GM12878 (cell line): ENCODE measurements around the gene GIMAP2. TPM values are rescaled to one million over a fixed set of nuclear protein-coding genes. Genes with fewer than 3 reads are reported as not detected.
A peak's percentile ranks its signal among the peaks of the same experiment; 100 is the strongest.

Source experiments
- ATF3 ChIP-seq: IDR thresholded peaks from 2 replicates; pipeline ENCODE4 v1.6.1; 2011; ENCODE audit warnings: low read depth, mild to moderate bottlenecking, low read length, moderate library complexity, borderline replicate concordance; ENCODE audit errors: extremely low read depth
- KLF5 ChIP-seq: fragments of 450-650 bp; IDR thresholded peaks from 2 replicates; pipeline ENCODE4 v1.6.1; 2014; ENCODE audit warnings: mild to moderate bottlenecking; ENCODE audit not compliant: partially characterized antibody
- PKNOX1 ChIP-seq: fragments of 450-650 bp; IDR thresholded peaks from 2 replicates; pipeline ENCODE4 v1.6.1; 2016; ENCODE audit warnings: mild to moderate bottlenecking
- REST ChIP-seq: IDR thresholded peaks from 2 replicates; pipeline ENCODE4 v1.6.1; 2012; ENCODE audit warnings: mild to moderate bottlenecking, low read depth, low read length
- SMAD5 ChIP-seq: IDR thresholded peaks from 2 replicates; pipeline ENCODE4 v1.6.1; 2016; ENCODE audit warnings: antibody characterized with exemption, low read depth
- ZBTB40 ChIP-seq: fragments of 450-650 bp; IDR thresholded peaks from 2 replicates; pipeline ENCODE4 v1.6.1; 2016; ENCODE audit warnings: mild to moderate bottlenecking, moderate library complexity, borderline replicate concordance
- ZNF622 ChIP-seq: fragments of 450-650 bp; IDR thresholded peaks from 2 replicates; pipeline ENCODE4 v1.6.1; 2017; ENCODE audit warnings: mild to moderate bottlenecking, inconsistent platforms
- polyA plus RNA-seq, 11 experiments: library from polyadenylated mRNA; depleted of rRNA in 4 of 11; unstranded in 6 of 11; stranded (reverse) in 5 of 11; fragments of >200 nt; fragmentation: Nextera tagmentation in 4 of 11; fragmentation: Illumina TruSeq in 1 of 11; extraction: Ambion mirVana in 4 of 11; extraction: Trizol in 1 of 11; gene quantifications; 1 replicate in 1 of 11; 2 replicates in 10 of 11; pipeline versions ENCODE4 v1.2.1 to v1.2.3, GENCODE V29; 2011 to 2016; ENCODE audit warnings: inconsistent platforms in 2 of 11, missing spikeins in 2 of 11, low read depth in 1 of 11
- total RNA-seq, 4 experiments: library from RNA; depleted of rRNA in 3 of 4; stranded (reverse); fragments of >200 nt in 3 of 4; fragmentation: Illumina TruSeq in 1 of 4; extraction: Trizol in 1 of 4; gene quantifications; 2 replicates each; pipeline versions ENCODE4 v1.2.1 to v1.2.3, GENCODE V29; 2013 to 2021

GIMAP2 gene
- total and polyA plus RNA-seq, 10 of the 15 experiments (the other 5 are each of a cell fraction or from before 2014, with no cell fraction given) = 21.3 to 102 (median 31.8) TPM

GRCh38 chr7:150685219-150686029, at the start of gene GIMAP2 (continued):
- TF ChIP-seq ZBTB40 (no peak; the same call in 1 of the 2 replicates), SMAD5 (no peak), PKNOX1 (no peak), ZNF622 (no peak), ATF3 (peak; percentile 25; the same call in 1 of the 2 replicates), REST (no peak), KLF5 (no peak)
